ENCODE data around the gene TMEM108.

- TF ChIP-seq ZNF274 (IDR thresholded peaks at IDR 0.05; ENCODE audit: low read depth, low read length) (no peak), YY1 (IDR thresholded peaks at IDR 0.05; ENCODE audit: insufficient read depth, insufficient read length) (no peak)
Observed at GRCh38 chr3:133249490-133249889, 211.3 kb downstream of the TMEM108 start.

Measured in NT2/D1 (cell line).